ENCODE results near the gene SYNDIG1.

DNA sequence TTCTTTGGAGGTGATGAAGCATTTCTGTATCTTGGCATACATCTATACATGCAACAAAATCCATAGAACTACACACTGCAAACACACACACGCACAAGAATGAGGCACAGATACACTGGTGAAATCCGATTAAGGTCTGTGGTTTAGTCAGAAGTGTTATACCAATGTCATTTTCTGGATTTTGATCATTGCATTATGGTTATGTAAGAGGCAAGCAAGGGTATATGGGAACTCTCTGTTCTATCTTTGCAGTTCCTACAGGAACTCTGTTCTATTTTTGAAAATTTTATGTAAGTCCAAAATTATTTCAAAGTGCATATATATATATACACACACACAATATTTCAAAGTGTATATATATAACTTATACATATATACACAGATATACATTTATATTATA, 101.7 kb downstream of the SYNDIG1 start:
- TF ChIP-seq, protein P1, sequence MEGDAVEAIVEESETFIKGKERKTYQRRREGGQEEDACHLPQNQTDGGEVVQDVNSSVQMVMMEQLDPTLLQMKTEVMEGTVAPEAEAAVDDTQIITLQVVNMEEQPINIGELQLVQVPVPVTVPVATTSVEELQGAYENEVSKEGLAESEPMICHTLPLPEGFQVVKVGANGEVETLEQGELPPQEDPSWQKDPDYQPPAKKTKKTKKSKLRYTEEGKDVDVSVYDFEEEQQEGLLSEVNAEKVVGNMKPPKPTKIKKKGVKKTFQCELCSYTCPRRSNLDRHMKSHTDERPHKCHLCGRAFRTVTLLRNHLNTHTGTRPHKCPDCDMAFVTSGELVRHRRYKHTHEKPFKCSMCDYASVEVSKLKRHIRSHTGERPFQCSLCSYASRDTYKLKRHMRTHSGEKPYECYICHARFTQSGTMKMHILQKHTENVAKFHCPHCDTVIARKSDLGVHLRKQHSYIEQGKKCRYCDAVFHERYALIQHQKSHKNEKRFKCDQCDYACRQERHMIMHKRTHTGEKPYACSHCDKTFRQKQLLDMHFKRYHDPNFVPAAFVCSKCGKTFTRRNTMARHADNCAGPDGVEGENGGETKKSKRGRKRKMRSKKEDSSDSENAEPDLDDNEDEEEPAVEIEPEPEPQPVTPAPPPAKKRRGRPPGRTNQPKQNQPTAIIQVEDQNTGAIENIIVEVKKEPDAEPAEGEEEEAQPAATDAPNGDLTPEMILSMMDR (conservative IDR thresholded peaks at IDR 0.05; ENCODE audit: low read depth, low read length): no peak
- TF ChIP-seq RCOR1 (IDR thresholded peaks at IDR 0.05; ENCODE audit: insufficient replicate concordance, low read length): no peak
- TF ChIP-seq, protein P2, sequence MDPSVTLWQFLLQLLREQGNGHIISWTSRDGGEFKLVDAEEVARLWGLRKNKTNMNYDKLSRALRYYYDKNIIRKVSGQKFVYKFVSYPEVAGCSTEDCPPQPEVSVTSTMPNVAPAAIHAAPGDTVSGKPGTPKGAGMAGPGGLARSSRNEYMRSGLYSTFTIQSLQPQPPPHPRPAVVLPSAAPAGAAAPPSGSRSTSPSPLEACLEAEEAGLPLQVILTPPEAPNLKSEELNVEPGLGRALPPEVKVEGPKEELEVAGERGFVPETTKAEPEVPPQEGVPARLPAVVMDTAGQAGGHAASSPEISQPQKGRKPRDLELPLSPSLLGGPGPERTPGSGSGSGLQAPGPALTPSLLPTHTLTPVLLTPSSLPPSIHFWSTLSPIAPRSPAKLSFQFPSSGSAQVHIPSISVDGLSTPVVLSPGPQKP (IDR thresholded peaks at IDR 0.05; ENCODE audit: borderline replicate concordance, low read depth, low read length): no peak
- no peak for TF ChIP-seq MAZ (IDR thresholded peaks at IDR 0.05; ENCODE audit: borderline replicate concordance, low read depth, low read length)
- no peak for TF ChIP-seq RFX5 (IDR thresholded peaks at IDR 0.05; ENCODE audit: low read depth, low read length)
- TF ChIP-seq CHD1 (IDR thresholded peaks at IDR 0.05; ENCODE audit: low read depth, low read length): no peak
- no peak for TF ChIP-seq RAD21 (IDR thresholded peaks at IDR 0.05; ENCODE audit: low read length)
- TF ChIP-seq POLR2A (IDR thresholded peaks at IDR 0.05; ENCODE audit: low read depth, low read length): no peak

Data from IMR-90 (cell line).